CD14-positive monocyte (primary cell): ENCODE measurements around the gene HEYL. TPM values are rescaled to one million over a fixed set of nuclear protein-coding genes. Genes with fewer than 3 reads are reported as not detected.

Experiments
- DNase-seq, 3 donors: peaks; one replicate each; pipeline ENCODE4 v3.0.0-alpha.2; 2011 to 2022
- H2AFZ ChIP-seq: 2 replicates; pipeline ENCODE4 v1.6.0; 2012; ENCODE audit warnings: mild to moderate bottlenecking, low read depth, low read length, inconsistent platforms; ENCODE audit not compliant: insufficient read depth, poor library complexity, severe bottlenecking
- H3K27ac ChIP-seq, 2 donors: 1 replicate in 1 of 2; 2 replicates in 1 of 2; pipeline ENCODE4 v1.5.1; 2012 to 2013; ENCODE audit warnings: low read length in 2 of 2, control low read depth in 1 of 2, inconsistent platforms in 1 of 2, low read depth in 1 of 2, mild to moderate bottlenecking in 1 of 2
- H3K27me3 ChIP-seq, 2 donors: one replicate each; pipeline versions ENCODE4 v1.6.0 to v1.6.1; 2011 to 2013; ENCODE audit warnings: low read length in 2 of 2; ENCODE audit not compliant: control insufficient read depth in 2 of 2, insufficient read depth in 2 of 2
- H3K36me3 ChIP-seq, 2 donors: replicated peaks in 1 of 2; 1 replicate in 1 of 2; 2 replicates in 1 of 2; pipeline versions ENCODE4 v1.5.1 to v1.6.1; 2012 to 2013; ENCODE audit warnings: low read length in 2 of 2, control low read depth in 1 of 2, inconsistent platforms in 1 of 2, mild to moderate bottlenecking in 1 of 2; ENCODE audit not compliant: insufficient read depth in 2 of 2, control insufficient read depth in 1 of 2
- H3K4me1 ChIP-seq, 2 donors: 1 replicate in 1 of 2; 2 replicates in 1 of 2; pipeline versions ENCODE4 v1.5.1 to v1.6.1; 2012 to 2013; ENCODE audit warnings: low read length in 2 of 2, control low read depth in 1 of 2, inconsistent platforms in 1 of 2, mild to moderate bottlenecking in 1 of 2, moderate library complexity in 1 of 2; ENCODE audit not compliant: insufficient read depth in 2 of 2, control insufficient read depth in 1 of 2
- H3K4me2 ChIP-seq: replicated peaks from 2 replicates; pipeline ENCODE3; 2012; ENCODE audit warnings: low read length, moderate library complexity, mild to moderate bottlenecking; ENCODE audit not compliant: poor library complexity, severe bottlenecking; ENCODE audit errors: extremely low read depth
- H3K4me3 ChIP-seq, 3 experiments: fragments of 200-600 bp in 1 of 3; sonication (generic) in 1 of 3; replicated peaks in 1 of 3; 1 replicate in 2 of 3; 2 replicates in 1 of 3; pipeline ENCODE4 v1.5.1; 2011 to 2013; ENCODE audit warnings: low read length in 3 of 3, mild to moderate bottlenecking in 3 of 3, control low read depth in 2 of 3, low read depth in 2 of 3, inconsistent platforms in 1 of 3, moderate library complexity in 1 of 3
- H3K79me2 ChIP-seq: 2 replicates; pipeline ENCODE4 v1.6.0; 2012; ENCODE audit warnings: mild to moderate bottlenecking, control low read depth, inconsistent platforms, low read length, moderate library complexity; ENCODE audit not compliant: insufficient read depth
- H3K9ac ChIP-seq: 2 replicates; pipeline ENCODE4 v1.6.0; 2017; ENCODE audit warnings: low read length, mild to moderate bottlenecking; ENCODE audit not compliant: insufficient read depth, poor library complexity, severe bottlenecking
- H3K9me3 ChIP-seq, 2 donors: replicated peaks in 1 of 2; 1 replicate in 1 of 2; 2 replicates in 1 of 2; pipeline versions ENCODE4 v1.5.1 to v1.6.1; 2012 to 2013; ENCODE audit warnings: low read length in 2 of 2, control low read depth in 1 of 2; ENCODE audit not compliant: control insufficient read depth in 1 of 2, insufficient read depth in 1 of 2
- H4K20me1 ChIP-seq: 2 replicates; pipeline ENCODE4 v1.6.0; 2012; ENCODE audit warnings: mild to moderate bottlenecking, low read length, control low read depth, moderate library complexity; ENCODE audit not compliant: insufficient read depth
- H3K27ac Mint-ChIP-seq, 7 donors: one replicate each; pipeline ENCODE4 v1.8.0; 2020; ENCODE audit warnings: mild to moderate bottlenecking in 7 of 7, mixed read lengths in 7 of 7, moderate library complexity in 6 of 7, inconsistent platforms in 2 of 7
- H3K27me3 Mint-ChIP-seq, 3 donors: one replicate each; pipeline ENCODE4 v1.8.0; 2021 to 2022; ENCODE audit warnings: low read depth in 3 of 3, mild to moderate bottlenecking in 3 of 3, mixed read lengths in 3 of 3, moderate library complexity in 3 of 3, inconsistent platforms in 1 of 3
- H3K36me3 Mint-ChIP-seq, 2 donors: one replicate each; pipeline ENCODE4 v1.8.0; 2020; ENCODE audit warnings: mixed read lengths in 2 of 2, inconsistent platforms in 1 of 2, mild to moderate bottlenecking in 1 of 2
- H3K4me1 Mint-ChIP-seq: one replicate; pipeline ENCODE4 v1.8.0; 2020; ENCODE audit warnings: mild to moderate bottlenecking, mixed read lengths
- H3K4me3 Mint-ChIP-seq, 2 donors: one replicate each; pipeline ENCODE4 v1.8.0; 2020; ENCODE audit warnings: mild to moderate bottlenecking in 2 of 2, mixed read lengths in 2 of 2, moderate library complexity in 1 of 2
- H3K9me3 Mint-ChIP-seq, 7 donors: one replicate each; pipeline ENCODE4 v1.8.0; 2020 to 2022; ENCODE audit warnings: mixed read lengths in 7 of 7, mild to moderate bottlenecking in 6 of 7, moderate library complexity in 6 of 7, inconsistent platforms in 2 of 7
- CTCF ChIP-seq: fragments of 200-600 bp; IDR thresholded peaks from one replicate; pipeline ENCODE4 v1.8.0; 2022; ENCODE audit warnings: antibody characterized with exemption, mild to moderate bottlenecking
- WGBS: methylation state at CpG from one replicate; pipeline ENCODE4 v1.1.5; 2013; ENCODE audit warnings: missing lambda C conversion rate; ENCODE audit not compliant: insufficient coverage; 5-methylcytosine and 5-hydroxymethylcytosine counted together
- intact Hi-C, 2 donors: fragments of 100-400 bp; cut with micrococcal nuclease; formaldehyde crosslinking; loops; one replicate each; pipeline versions ENCODE4 v1.15.0 to v1.15.1; 2023
- polyA plus RNA-seq, 3 donors: library from polyadenylated mRNA; depleted of rRNA in 1 of 3; unstranded in 2 of 3; stranded (reverse) in 1 of 3; fragments of 300-500 nt in 2 of 3; fragments of >200 nt in 1 of 3; fragmentation: Illumina TruSeq in 2 of 3; gene quantifications; 1 replicate in 2 of 3; 2 replicates in 1 of 3; pipeline ENCODE4 v1.2.3, GENCODE V29; 2012 to 2021

HEYL gene
- polyA plus RNA-seq, 3 donors: 0.04 to 0.15 (median 0.15) TPM

- Histone ChIP-seq H3K27me3 (peaks cover 19 to 43% of the 10 kb centered on the region in 2 donors), H3K27ac (no peak overlapping the region), H3K4me1 (no peaks in the 10 kb centered on the region), H3K79me2 (no peaks in the 10 kb centered on the region), H3K9ac (no peak overlapping the region), H3K4me2 (no peak overlapping the region), H3K9me3 (no peaks in the 10 kb centered on the region), H4K20me1 (no peaks in the 10 kb centered on the region), H3K36me3 (no peaks in the 10 kb centered on the region), H2AFZ (no peak overlapping the region), H3K4me3 (no peak overlapping the region)
- intact Hi-C loops: no loop called here
- WGBS: 92% methylated on average over 4 of the region's 4 CpGs
- H3K36me3 Mint-ChIP-seq: no peaks in the 10 kb centered on the region
- DNase-seq: no peak
- H3K4me3 Mint-ChIP-seq: no peak overlapping the region
- peaks cover 0 to 6% (median 0%) of the 10 kb centered on the region in 7 donors for H3K9me3 Mint-ChIP-seq
- H3K27ac Mint-ChIP-seq: no peak overlapping the region
- H3K4me1 Mint-ChIP-seq: peaks cover 7% of the 10 kb centered on the region
- peaks cover 34 to 53% (median 48%) of the 10 kb centered on the region in 3 donors for H3K27me3 Mint-ChIP-seq
- no peak for TF ChIP-seq CTCF
Observed at GRCh38 chr1:39677645-39678044, 38.2 kb upstream of the HEYL start.

- H3K4me3 Mint-ChIP-seq: no peak overlapping the region
- WGBS: 83% methylated on average over 4 of the region's 6 CpGs
- no peak for DNase-seq
- no peak overlapping the region for H3K27ac ChIP-seq
- no peaks in the 10 kb centered on the region for H3K36me3 Mint-ChIP-seq
- H3K9me3 Mint-ChIP-seq: peaks cover 0 to 4% (median 2%) of the 10 kb centered on the region in 7 donors
- peaks cover 6% of the 10 kb centered on the region in 2 donors for H3K4me1 ChIP-seq
- peaks cover 36 to 53% (median 48%) of the 10 kb centered on the region in 3 donors for H3K27me3 Mint-ChIP-seq
- H3K27me3 ChIP-seq: peaks cover 15 to 43% of the 10 kb centered on the region in 2 donors
- H3K9me3 ChIP-seq: no peaks in the 10 kb centered on the region
- H3K4me2 ChIP-seq: no peak overlapping the region
- H3K4me3 ChIP-seq: no peak overlapping the region
- H2AFZ ChIP-seq: no peak overlapping the region
- no peaks in the 10 kb centered on the region for H4K20me1 ChIP-seq
- H3K27ac Mint-ChIP-seq: no peak overlapping the region
- no peak for TF ChIP-seq CTCF
- no peak overlapping the region for H3K9ac ChIP-seq
- no peaks in the 10 kb centered on the region for H3K36me3 ChIP-seq
- H3K79me2 ChIP-seq: no peaks in the 10 kb centered on the region
- intact Hi-C loops: no loop called here
- H3K4me1 Mint-ChIP-seq: peaks cover 13% of the 10 kb centered on the region
Observed at GRCh38 chr1:39676948-39677548, 37.6 kb upstream of the HEYL start.
